H1 (cell line): ENCODE results near the gene FAAP100. TPM values are rescaled to one million over a fixed set of nuclear protein-coding genes. Genes with fewer than 3 reads are reported as not detected.

Source experiments
- CTCF ChIA-PET: fragments of 300-600 bp; sonication (Branson Sonifier 250); formaldehyde crosslinking; loops from one replicate; lab custom pipeline; 2021; ENCODE audit not compliant: partially characterized antibody; lab: Charles Lee
- POLR2A ChIA-PET: fragments of 300-600 bp; sonication (Branson Sonifier 250); formaldehyde crosslinking; loops from one replicate; lab custom pipeline; 2021; ENCODE audit warnings: inconsistent platforms; ENCODE audit not compliant: partially characterized antibody; lab: Charles Lee
- DNase-seq, 2 experiments: peaks; one replicate each; pipeline versions ENCODE4 v3.0.0 to v3.0.0-alpha.2; 2010 to 2022; ENCODE audit warnings: low spot score in 2 of 2, low read depth in 1 of 2, mixed read lengths in 1 of 2
- FAIRE-seq: peaks from 2 replicates; lab custom pipeline; 2011; peaks lifted over from hg19 to GRCh38; lab: Jason Lieb, UNC
- H2AFZ ChIP-seq: 2 replicates; pipeline ENCODE4 v1.8.1; 2012; ENCODE audit warnings: low read length, inconsistent platforms
- H2AK5ac ChIP-seq: 2 replicates; pipeline ENCODE4 v1.6.1; 2013; ENCODE audit warnings: low read depth, low read length
- H2BK120ac ChIP-seq: replicated peaks from 2 replicates; pipeline ENCODE3; 2013; ENCODE audit warnings: low read depth, low read length, inconsistent platforms
- H2BK12ac ChIP-seq: 2 replicates; pipeline ENCODE4 v1.6.1; 2013; ENCODE audit warnings: low read depth, low read length
- H2BK15ac ChIP-seq: 2 replicates; pipeline ENCODE4 v1.6.1; 2013; ENCODE audit warnings: low read length
- H2BK20ac ChIP-seq: 2 replicates; pipeline ENCODE4 v1.6.1; 2013; ENCODE audit warnings: low read length
- H2BK5ac ChIP-seq: 2 replicates; pipeline ENCODE4 v1.6.1; 2013; ENCODE audit warnings: low read depth, low read length
- H3K14ac ChIP-seq: 2 replicates; pipeline ENCODE4 v1.6.1; 2013; ENCODE audit warnings: inconsistent platforms; ENCODE audit not compliant: insufficient read length
- H3K18ac ChIP-seq: 2 replicates; pipeline ENCODE4 v1.6.1; 2013; ENCODE audit warnings: low read length; ENCODE audit errors: extremely low read depth
- H3K23ac ChIP-seq: 2 replicates; pipeline ENCODE4 v1.6.1; 2013; ENCODE audit warnings: inconsistent platforms; ENCODE audit not compliant: insufficient read length
- H3K23me2 ChIP-seq: 2 replicates; pipeline ENCODE4 v1.6.1; 2013; ENCODE audit warnings: low read depth, low read length
- H3K27ac ChIP-seq: 2 replicates; pipeline ENCODE4 v1.6.1; 2011; ENCODE audit warnings: low read depth, low read length, inconsistent platforms
- H3K27me3 ChIP-seq, 4 experiments: replicated peaks in 1 of 4; 1 replicate in 1 of 4; 2 replicates in 3 of 4; pipeline versions ENCODE4 v1.6.1 to v1.8.1; 2011 to 2013; ENCODE audit warnings: low read length in 3 of 4, mild to moderate bottlenecking in 3 of 4, inconsistent platforms in 2 of 4, mixed read lengths in 2 of 4, moderate library complexity in 1 of 4; ENCODE audit not compliant: control insufficient read depth in 3 of 4, insufficient read depth in 3 of 4; ENCODE audit errors: extremely low read depth in 1 of 4
- H3K36me3 ChIP-seq, 4 experiments: 2 replicates each; pipeline versions ENCODE4 v1.6.1 to v1.8.1; 2011 to 2013; ENCODE audit warnings: mild to moderate bottlenecking in 4 of 4, low read length in 3 of 4, moderate library complexity in 2 of 4, control low read depth in 1 of 4, inconsistent platforms in 1 of 4; ENCODE audit not compliant: insufficient read depth in 4 of 4, control insufficient read depth in 2 of 4
- H3K4ac ChIP-seq: replicated peaks from 2 replicates; pipeline ENCODE3; 2013; ENCODE audit warnings: low read length, low read depth, mixed read lengths, inconsistent platforms; ENCODE audit not compliant: insufficient read length
- H3K4me1 ChIP-seq, 4 experiments: replicated peaks in 1 of 4; 1 replicate in 1 of 4; 2 replicates in 3 of 4; pipeline versions ENCODE4 v1.6.1 to v1.8.1; 2011 to 2013; ENCODE audit warnings: low read length in 3 of 4, inconsistent platforms in 2 of 4, mixed read lengths in 1 of 4; ENCODE audit not compliant: insufficient read depth in 4 of 4, control insufficient read depth in 3 of 4
- H3K4me2 ChIP-seq, 2 experiments: 2 replicates each; pipeline versions ENCODE4 v1.6.1 to v1.8.1; 2011 to 2013; ENCODE audit warnings: low read depth in 2 of 2, low read length in 2 of 2, control low read depth in 1 of 2, inconsistent platforms in 1 of 2, mild to moderate bottlenecking in 1 of 2; ENCODE audit not compliant: insufficient read depth in 1 of 2
- H3K4me3 ChIP-seq, 4 experiments: fragments of 200-600, 300-600 bp in 1 of 4; sonication (generic), shearing (Covaris generic), sonication (Bioruptor Twin) in 1 of 4; 2 replicates each; pipeline versions ENCODE4 v1.5.1 to v1.8.1; 2011 to 2016; ENCODE audit warnings: low read length in 4 of 4, low read depth in 3 of 4, control low read depth in 2 of 4, inconsistent platforms in 2 of 4, mild to moderate bottlenecking in 2 of 4, mixed read lengths in 1 of 4, moderate library complexity in 1 of 4; ENCODE audit not compliant: insufficient read depth in 2 of 4; ENCODE audit errors: extremely low read depth in 1 of 4
- H3K56ac ChIP-seq: replicated peaks from 2 replicates; pipeline ENCODE3; 2013; ENCODE audit warnings: low read depth, mild to moderate bottlenecking, mixed read lengths, low read length, inconsistent platforms; ENCODE audit not compliant: insufficient read length
- H3K79me1 ChIP-seq: 2 replicates; pipeline ENCODE4 v1.6.1; 2013; ENCODE audit warnings: low read depth, low read length, control low read depth
- H3K79me2 ChIP-seq, 2 experiments: 2 replicates each; pipeline versions ENCODE4 v1.6.1 to v1.8.1; 2012 to 2013; ENCODE audit warnings: low read length in 2 of 2, mild to moderate bottlenecking in 2 of 2, inconsistent platforms in 1 of 2; ENCODE audit not compliant: insufficient read depth in 2 of 2, control insufficient read depth in 1 of 2
- H3K9ac ChIP-seq, 4 experiments: replicated peaks in 1 of 4; 1 replicate in 1 of 4; 2 replicates in 3 of 4; pipeline versions ENCODE4 v1.6.1 to v1.8.1; 2011 to 2013; ENCODE audit warnings: low read depth in 3 of 4, low read length in 3 of 4, control low read depth in 2 of 4, mild to moderate bottlenecking in 2 of 4, moderate library complexity in 2 of 4, inconsistent platforms in 1 of 4; ENCODE audit errors: extremely low read depth in 1 of 4
- H3K9me3 ChIP-seq, 2 experiments: 2 replicates each; pipeline versions ENCODE4 v1.6.1 to v1.8.1; 2012 to 2013; ENCODE audit warnings: mild to moderate bottlenecking in 2 of 2, moderate library complexity in 2 of 2, control low read depth in 1 of 2, inconsistent platforms in 1 of 2, low read depth in 1 of 2, low read length in 1 of 2, mixed read lengths in 1 of 2; ENCODE audit not compliant: insufficient read depth in 2 of 2
- H4K20me1 ChIP-seq, 2 experiments: replicated peaks in 1 of 2; 2 replicates each; pipeline versions ENCODE3 to v1.8.1; 2011 to 2013; ENCODE audit warnings: inconsistent platforms in 2 of 2, low read length in 2 of 2, mild to moderate bottlenecking in 1 of 2; ENCODE audit not compliant: insufficient read depth in 2 of 2, control insufficient read depth in 1 of 2
- H4K5ac ChIP-seq: 2 replicates; pipeline ENCODE4 v1.6.1; 2013; ENCODE audit warnings: low read length, low read depth, mixed read lengths, inconsistent platforms; ENCODE audit not compliant: insufficient read length
- H4K8ac ChIP-seq: 2 replicates; pipeline ENCODE4 v1.8.0; 2013; ENCODE audit warnings: mild to moderate bottlenecking, moderate library complexity, low read length, inconsistent platforms; ENCODE audit not compliant: insufficient read depth; ENCODE audit errors: extremely low read depth
- H4K91ac ChIP-seq: replicated peaks from 2 replicates; pipeline ENCODE3; 2013; ENCODE audit warnings: low read length, mixed read lengths, inconsistent platforms; ENCODE audit not compliant: insufficient read length
- CHD1 ChIP-seq: IDR thresholded peaks from 2 replicates; pipeline ENCODE4 v1.6.1; 2012; ENCODE audit warnings: low read depth, low read length, improper control_type of control experiment
- HDAC6 ChIP-seq: IDR thresholded peaks from one replicate; pipeline ENCODE4 v1.7.1; 2012; ENCODE audit warnings: low read depth, mild to moderate bottlenecking, inconsistent platforms, low read length, moderate library complexity
- KDM5A ChIP-seq: fragments of 200-600 bp; IDR thresholded peaks from 2 replicates; pipeline ENCODE4 v1.7.1; 2012; ENCODE audit warnings: mild to moderate bottlenecking, low read length, inconsistent platforms, mixed read lengths
- WGBS, 2 experiments: shearing (Covaris generic) in 1 of 2; methylation state at CpG; one replicate each; pipeline versions ENCODE4 v1.1.6 to v1.1.7; 2013 to 2015; ENCODE audit warnings: low lambda C conversion rate in 2 of 2, mixed read lengths in 2 of 2, inconsistent platforms in 1 of 2, low coverage in 1 of 2, missing lambda C conversion rate in 1 of 2; ENCODE audit not compliant: insufficient replicate concordance in 2 of 2, insufficient coverage in 1 of 2, insufficient read length in 1 of 2; ENCODE audit errors: extremely low coverage in 1 of 2, missing lambda C conversion rate in 1 of 2; 5-methylcytosine and 5-hydroxymethylcytosine counted together
- polyA plus RNA-seq, 7 experiments: library from polyadenylated mRNA; depleted of rRNA in 3 of 7; stranded (reverse) in 5 of 7; unstranded in 2 of 7; fragments of >200 nt in 5 of 7; fragments of 200-250 nt in 2 of 7; gene quantifications; 1 replicate in 5 of 7; 2 replicates in 1 of 7; 4 replicates in 1 of 7; pipeline versions ENCODE4 v1.2.1 to v1.2.3, GENCODE V29; 2011 to 2013; ENCODE audit warnings: missing spikeins in 2 of 7, mixed read lengths in 2 of 7
- total RNA-seq: library from RNA; stranded (reverse); fragmentation: NEBNext Ultra II Directional; extraction: Animal tissue kit (Norgen Biotek cat#: 25700); gene quantifications from 2 replicates; pipeline ENCODE4 v1.2.1, GENCODE V29; 2021
- TF ChIP-seq, protein P1 (sequence below): IDR thresholded peaks from 2 replicates; pipeline ENCODE4 v1.6.1; 2012; ENCODE audit warnings: inconsistent platforms

Gene FAAP100
- total and polyA plus RNA-seq, 2 of the 8 experiments (the other 6 are each of a cell fraction or from before 2014, with no cell fraction given) = 23.2 to 41.8 TPM

DNA sequence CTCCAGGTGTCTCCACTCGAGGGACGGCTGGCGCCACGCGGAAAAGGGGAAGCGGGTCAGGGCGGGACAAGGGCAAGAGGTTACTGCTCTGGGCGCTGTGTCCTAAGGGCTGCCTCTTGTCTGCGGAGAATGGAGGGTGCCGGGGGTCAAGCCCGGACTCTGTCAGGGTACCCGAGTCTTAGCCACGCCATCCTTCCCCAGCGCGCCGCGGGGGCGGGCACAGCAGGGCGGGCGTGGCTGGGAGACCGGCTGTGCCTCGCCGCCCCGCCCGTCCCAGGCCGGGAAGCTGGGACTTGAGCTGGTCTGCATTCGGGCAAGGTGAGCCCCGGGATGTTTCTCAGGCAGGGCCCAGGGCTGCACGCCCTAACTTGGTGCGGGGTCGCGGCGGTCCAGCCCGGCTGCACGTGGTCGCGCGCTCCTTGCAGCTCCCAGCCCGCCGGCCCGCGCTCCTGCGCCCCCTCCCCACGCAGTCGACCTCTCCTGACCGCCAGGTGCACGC is 33.3 kb downstream of the FAAP100 start:
- Histone ChIP-seq H2BK20ac (no peak overlapping the region), H3K14ac (no peak overlapping the region), H3K56ac (peak overlapping the region; percentile 30), H3K79me2 (peaks cover 0 to 13% of the 10 kb centered on the region in 2 experiments; a peak in 2 of 4 replicates), H3K27me3 (peaks cover 0 to 43% (median 27%) of the 10 kb centered on the region in 4 experiments; a peak in 5 of 7 replicates), H3K18ac (peak overlapping the region; percentile 71), H3K4ac (peak overlapping the region; percentile 91), H3K23me2 (peaks cover 21% of the 10 kb centered on the region; the same call in 1 of the 2 replicates), H3K4me1 (peaks cover 0 to 57% (median 31%) of the 10 kb centered on the region in 4 experiments; a peak in 6 of 7 replicates), H2BK15ac (no peak overlapping the region; the same call in 1 of the 2 replicates), H3K27ac (no peak overlapping the region), H2BK5ac (no peak overlapping the region), H2BK120ac (no peak overlapping the region), H2AFZ (peak overlapping the region; percentile 17; the same call in 1 of the 2 replicates), H2BK12ac (peak overlapping the region; percentile 39; the same call in 1 of the 2 replicates), H4K8ac (peak overlapping the region; percentile 76), H3K79me1 (0 out of 2 replicates have a peak, but pooled peaks cover 5% of the 10 kb centered on the region), H3K9ac (peak overlapping the region in 2 of 4 experiments; percentile 13 to 32; a peak in 1 of 7 replicates), H3K4me3 (peak overlapping the region; percentile 43 to 73 (median 46)), H3K23ac (no peak overlapping the region), H3K36me3 (no peaks in the 10 kb centered on the region), H3K4me2 (peak overlapping the region; percentile 74 to 95), H2AK5ac (no peak overlapping the region), H4K5ac (no peak overlapping the region), H4K91ac (peak overlapping the region; percentile 65), H3K9me3 (no peaks in the 10 kb centered on the region), H4K20me1 (peaks cover 2 to 11% of the 10 kb centered on the region in 2 experiments)
- TF ChIP-seq CHD1 (no peak), HDAC6 (no peak), KDM5A (no peak)
- TF ChIP-seq, protein P1, sequence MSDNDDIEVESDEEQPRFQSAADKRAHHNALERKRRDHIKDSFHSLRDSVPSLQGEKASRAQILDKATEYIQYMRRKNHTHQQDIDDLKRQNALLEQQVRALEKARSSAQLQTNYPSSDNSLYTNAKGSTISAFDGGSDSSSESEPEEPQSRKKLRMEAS = peak; percentile 74
- FAIRE-seq (no peak), DNase-seq (no peak)
- POLR2A ChIA-PET = interaction anchor here (0.7 to 30.5 kb wide), 12 partner anchors 11 to 276 kb away, joined by 3 to 1004 read pairs (median 5); partner anchors contain the start of genes ACTG1, FAAP100 and FSCN2
- 4% methylated on average over 38 of the region's 47 CpGs; no CpG with 5 or more reads in 1 of the 2 experiments for WGBS, 2 experiments
- CTCF ChIA-PET = interaction anchor here (0.6 to 5.2 kb wide), 20 partner anchors 10 to 376 kb away, joined by 3 to 33 read pairs (median 3); no protein-coding TSS in a partner anchor
